Adipose tissue (tissue), 3 donors: Measurements from ENCODE around the gene RSBN1L. TPM values are rescaled to one million over a fixed set of nuclear protein-coding genes. Genes with fewer than 3 reads are reported as not detected.
A peak's percentile ranks its signal among the peaks of the same experiment; 100 is the strongest.
"Not testable (repeated sequence)": the region's sequence is repeated elsewhere in the genome, so short reads cannot be mapped to it uniquely, and the experiment has no call there.

Experiments used
- H3K27ac ChIP-seq: one replicate; pipeline ENCODE4 v1.5.1; 2013; ENCODE audit warnings: low read depth, low read length
- WGBS, 3 donors: extraction: QIAGEN DNeasy Blood & Tissue Kit; methylation state at CpG; one replicate each; pipeline ENCODE4 v1.1.7; 2013; 5-methylcytosine and 5-hydroxymethylcytosine counted together
- polyA plus RNA-seq, 3 donors: library from polyadenylated mRNA; stranded (reverse); fragments of 200-250 nt; gene quantifications; one replicate each; pipeline ENCODE4 v1.2.3, GENCODE V29; 2013
- donor health status: healthy with polysubstance abuse.
- donor health status: Bipolar disorder and iron deficiency.
- donor health status: healthy.

The RSBN1L gene
- polyA plus RNA-seq, result 1 to 10 TPM; 4.1 to 5.5 (median 4.8) TPM

DNA sequence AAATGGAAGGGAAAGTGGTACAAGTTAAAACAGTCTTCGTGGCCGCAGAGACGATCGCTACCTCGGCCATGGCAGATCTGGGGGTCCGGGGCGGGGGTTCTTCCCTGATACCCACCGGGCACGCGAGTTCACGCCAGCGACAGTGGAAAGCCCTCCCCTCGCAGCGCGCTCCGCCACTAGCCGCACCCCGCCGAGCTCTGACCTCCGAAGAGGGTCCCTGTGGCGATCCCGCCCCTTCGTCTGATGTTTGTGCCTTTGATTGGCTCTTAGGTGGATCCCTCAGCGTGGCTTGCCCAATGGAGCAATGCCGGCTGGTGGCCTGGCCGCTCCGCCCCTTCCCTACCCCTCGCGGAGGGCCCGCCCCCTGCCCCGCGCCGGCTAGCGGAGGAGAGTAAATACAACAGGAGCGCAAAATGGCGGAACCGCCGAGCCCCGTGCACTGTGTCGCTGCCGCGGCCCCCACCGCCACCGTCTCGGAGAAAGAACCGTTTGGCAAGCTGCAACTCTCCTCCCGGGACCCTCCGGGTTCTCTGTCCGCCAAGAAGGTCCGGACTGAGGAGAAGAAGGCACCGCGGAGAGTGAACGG is at the start of gene RSBN1L:
Gene RSBN1L (plus strand): TSS at position 403 of the 586 bp plus-strand sequence. CDS start 11 bp downstream, at position 414.
- WGBS, 3 donors, result 0 to 1% (median 1%) methylated on average over 44 to 53 of the region's 53 CpGs
- H3K27ac ChIP-seq, result peak within 1 kb of the TSS; percentile 57

DNA sequence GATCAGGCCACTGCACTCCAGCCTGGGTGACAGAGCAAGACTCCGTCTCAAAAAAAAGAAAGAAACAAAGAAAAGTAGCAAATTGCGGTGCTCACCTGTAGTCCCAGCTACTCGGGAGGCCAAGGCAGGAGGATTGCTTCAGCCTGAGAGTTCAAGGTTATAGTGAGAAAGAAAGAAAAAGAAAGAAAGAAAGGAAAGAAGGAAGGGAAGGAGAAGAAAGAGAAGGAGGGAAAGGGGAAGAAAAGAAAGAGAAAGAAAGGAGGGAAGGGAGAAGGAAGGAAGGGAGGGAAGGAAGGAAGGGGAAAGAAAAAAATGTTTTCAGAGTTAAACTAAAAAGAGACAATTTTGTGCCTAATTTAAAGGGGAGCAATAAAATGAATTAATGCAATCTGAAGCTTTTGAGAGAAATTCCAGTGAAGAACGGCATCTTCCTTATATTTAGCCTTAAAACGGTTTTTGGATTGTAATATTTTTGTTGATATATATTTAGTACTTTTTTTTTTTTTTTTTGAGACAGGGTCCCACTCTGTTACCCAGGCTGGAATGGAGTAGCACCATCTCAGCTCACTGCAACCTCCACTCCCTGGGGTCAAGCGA is 47.4 kb upstream of the RSBN1L start:
- H3K27ac ChIP-seq, result no peak overlapping the region
- WGBS, 3 donors, result 96 to 99% (median 96%) methylated on average over 6 of the region's 6 CpGs

DNA sequence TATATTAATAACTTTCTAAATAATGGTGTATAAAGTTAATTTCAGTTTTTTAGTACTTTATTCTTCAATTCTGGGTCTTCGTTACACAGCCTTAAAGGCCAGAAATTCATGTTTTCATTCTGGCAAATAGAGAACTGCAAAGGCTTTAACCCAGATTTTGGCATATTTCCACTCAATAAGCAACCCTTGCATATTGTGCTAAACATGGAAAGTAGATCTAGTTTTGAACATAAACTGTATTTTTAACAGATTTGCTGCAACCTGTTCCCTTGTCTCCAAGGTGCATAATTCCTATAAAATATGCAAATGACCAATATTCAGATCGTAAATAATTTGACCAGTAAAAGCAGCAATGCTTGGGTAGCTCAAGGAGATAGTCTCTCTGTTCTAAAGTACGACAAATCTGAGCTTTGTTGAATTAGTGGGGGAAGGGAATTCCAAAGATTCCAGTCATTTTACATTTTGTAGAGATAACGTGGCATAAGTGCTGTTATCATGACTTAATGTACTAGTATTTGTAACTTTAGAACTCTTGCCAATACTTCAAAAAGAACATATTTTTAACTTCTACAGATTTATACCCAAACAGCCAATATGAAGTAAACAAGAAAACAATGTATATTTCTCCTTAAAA is 46.4 kb upstream of the RSBN1L start:
- H3K27ac ChIP-seq, result no peak overlapping the region
- 45 to 76% (median 72%) methylated on average over 4 of the region's 4 CpGs for WGBS, 3 donors

DNA sequence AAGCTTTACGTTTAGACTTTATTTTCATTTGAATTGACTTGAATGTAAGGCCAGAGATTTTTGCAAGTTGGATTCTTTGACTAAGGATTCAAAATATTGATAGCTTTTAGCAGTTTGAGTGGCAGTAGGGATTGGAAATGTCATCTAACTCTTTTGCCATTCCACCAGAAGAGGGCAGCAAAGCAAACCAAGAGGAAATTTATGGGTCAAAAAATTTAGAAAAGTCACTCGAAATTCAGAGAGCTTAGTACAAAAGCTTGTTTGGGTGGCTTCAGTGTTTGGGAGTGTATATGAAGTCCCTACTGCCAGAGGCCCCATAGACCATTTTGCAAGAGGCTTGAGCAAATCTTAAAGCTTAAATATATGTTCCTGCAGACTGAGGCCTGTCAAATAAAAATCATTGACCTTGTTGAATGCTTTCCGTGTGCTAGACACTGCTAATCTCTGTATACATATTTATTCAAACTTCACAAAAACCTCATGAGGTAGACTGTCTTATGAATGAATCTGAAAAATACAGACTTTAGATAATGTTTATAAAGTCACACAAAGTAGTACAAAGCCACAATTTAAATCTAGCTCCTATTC is 44.6 kb upstream of the RSBN1L start:
- H3K27ac ChIP-seq, result no peak overlapping the region
- WGBS, 3 donors, result 18 to 52% (median 46%) methylated on average over 3 of the region's 3 CpGs

DNA sequence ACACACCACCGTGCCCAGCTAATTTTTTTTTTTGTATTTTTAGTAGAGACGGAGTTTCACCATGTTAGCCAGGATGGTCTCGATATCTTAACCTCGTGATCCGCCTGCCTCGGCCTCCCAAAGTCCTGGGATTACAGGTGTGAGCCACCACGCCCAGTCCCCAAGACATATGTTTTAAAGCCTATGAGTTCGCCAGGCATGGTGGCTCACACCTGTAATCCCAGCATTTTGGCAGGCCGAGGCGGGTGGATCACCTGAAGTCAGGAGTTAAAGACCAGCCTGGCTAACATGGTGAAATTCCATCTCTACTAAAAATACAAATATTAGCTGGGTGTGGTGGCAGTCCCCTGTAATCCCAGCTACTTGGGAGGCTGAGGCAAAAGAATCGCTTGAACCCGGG is 43.4 kb upstream of the RSBN1L start:
- H3K27ac ChIP-seq, result not testable (repeated sequence)
- WGBS, 3 donors, result 94 to 98% (median 97%) methylated on average over 12 of the region's 12 CpGs

DNA sequence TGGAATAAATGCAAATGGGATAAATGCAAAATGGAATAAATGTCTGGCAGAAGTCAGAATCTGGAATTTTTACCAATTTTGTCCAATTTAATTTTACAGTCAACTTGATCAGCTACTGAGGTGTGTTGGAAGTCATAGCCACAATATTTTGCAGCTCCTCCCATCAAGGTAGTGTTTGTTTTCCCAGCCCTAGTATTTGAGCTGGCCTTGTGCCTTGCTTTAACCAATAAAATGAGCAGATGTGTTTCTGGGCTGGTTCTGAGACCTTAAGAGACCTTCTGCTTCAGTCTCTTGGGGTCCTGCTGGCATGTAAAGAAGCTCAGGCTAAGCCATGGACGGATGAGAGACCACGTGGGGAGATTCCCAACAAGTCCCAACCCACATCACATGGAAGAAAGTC is 42.7 kb upstream of the RSBN1L start:
- 17 to 57% (median 49%) methylated on average over 2 of the region's 2 CpGs for WGBS, 3 donors
- no peak overlapping the region for H3K27ac ChIP-seq

DNA sequence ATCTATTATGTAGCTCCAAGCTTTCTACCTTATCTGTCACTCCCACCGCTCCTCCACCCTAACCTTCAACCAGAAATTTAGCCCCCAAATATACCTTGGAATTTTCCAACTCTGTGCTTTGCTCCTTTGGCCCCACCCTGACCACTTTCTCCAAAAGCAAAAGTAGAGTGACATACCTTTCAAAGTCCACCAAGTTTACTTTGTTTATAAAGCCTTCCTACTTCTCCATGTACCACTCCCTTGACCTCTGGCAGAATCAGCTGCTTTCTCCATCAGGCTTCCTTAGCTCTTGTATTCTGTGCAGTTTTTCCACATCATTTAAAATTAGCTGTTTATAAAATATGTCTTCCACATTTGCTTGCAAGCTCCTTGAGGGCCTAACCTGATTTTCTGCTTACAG is 40.9 kb upstream of the RSBN1L start:
- 50 to 100% (median 100%) methylated on average over 1 of the region's 1 CpG for WGBS, 3 donors
- no peak overlapping the region for H3K27ac ChIP-seq

DNA sequence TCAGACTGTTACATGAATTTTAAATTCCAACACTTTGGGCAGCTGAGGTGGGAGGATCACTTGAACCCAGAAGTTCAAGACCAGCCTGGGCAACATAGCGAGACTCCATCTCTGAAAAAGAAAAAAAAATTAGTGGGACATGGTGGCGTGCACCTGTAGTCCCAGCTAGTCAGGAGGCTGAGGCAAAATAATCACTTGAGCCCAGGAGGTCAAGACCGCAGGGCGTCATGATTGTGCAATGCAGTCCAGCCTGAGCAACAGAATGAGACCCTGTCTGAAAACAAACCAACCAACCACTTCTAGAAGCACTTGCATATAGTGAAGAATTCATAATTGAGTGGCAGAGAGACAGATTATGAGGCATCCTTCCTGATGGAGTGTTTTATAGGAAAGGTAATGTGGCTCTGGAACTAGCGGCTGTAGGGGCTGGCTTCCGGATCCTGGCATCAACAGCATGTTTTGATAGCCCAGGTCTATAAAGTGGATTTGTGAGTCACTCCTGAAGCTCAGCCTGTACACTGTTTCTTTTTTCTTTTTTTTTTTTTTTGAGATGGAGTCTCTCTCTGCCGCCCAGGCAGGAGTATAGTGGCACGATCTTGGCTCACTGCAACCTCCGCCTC is 40.3 kb upstream of the RSBN1L start:
- H3K27ac ChIP-seq, result no peak overlapping the region
- WGBS, 3 donors, result 86 to 97% (median 88%) methylated on average over 9 of the region's 9 CpGs

DNA sequence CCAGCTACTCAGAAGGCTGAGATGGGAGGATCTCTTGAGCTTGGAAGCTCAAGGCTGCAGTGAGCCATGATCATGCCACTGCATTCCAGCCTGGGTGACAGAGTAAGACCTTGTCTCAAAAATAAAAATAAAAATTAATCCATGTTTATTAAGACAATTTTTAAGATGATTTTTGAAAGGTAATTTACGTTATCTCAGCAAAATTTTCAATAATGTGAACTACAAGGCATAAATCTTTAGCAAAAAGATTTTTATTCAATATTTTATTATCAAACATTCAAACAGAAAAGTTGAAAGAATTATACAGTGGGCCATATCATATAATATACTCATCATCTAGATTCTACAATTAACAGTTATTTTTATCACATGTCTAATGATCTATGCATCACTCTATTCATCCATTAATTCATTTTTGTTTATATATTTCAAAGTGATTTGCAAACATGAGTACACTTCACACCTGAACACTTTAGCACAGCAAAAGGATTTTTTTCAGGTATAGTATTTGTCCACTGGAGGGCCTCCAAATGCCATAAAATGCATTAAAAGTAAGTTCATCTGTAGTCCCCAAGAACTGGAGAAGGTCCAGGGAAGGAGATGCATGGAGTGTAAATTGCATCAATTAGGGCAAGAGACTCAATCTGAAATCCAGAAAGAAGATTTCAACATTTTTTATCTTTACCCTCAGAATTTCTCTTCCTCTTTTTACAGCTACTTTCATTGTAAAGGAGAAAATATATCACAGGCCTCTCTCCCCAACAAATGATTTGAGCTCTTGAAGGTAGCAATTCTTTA is 38.6 kb upstream of the RSBN1L start:
- H3K27ac ChIP-seq, result no peak overlapping the region
- WGBS, 3 donors, result 75 to 90% (median 79%) methylated on average over 1 of the region's 1 CpG

DNA sequence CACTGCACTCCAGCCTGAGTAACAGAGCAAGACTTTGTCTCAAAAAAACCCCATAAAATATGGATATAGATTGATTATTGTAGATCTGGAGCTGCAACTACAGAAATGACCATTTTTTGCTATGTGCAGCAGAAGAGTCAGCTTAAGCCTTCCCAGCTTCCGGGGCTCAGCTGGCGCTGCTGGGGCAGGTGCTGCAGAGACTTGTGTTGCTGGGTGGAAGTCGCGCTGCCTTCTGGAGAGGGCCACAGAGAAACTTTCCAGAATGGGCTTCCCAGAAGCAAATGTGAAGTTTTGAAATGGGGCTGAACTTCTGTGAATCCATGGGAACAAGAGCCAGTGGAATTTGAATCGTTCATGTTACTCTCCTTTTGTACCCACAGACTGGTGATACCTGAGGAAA is 37.3 kb upstream of the RSBN1L start:
- WGBS, 3 donors, result 93 to 97% (median 95%) methylated on average over 5 of the region's 5 CpGs
- H3K27ac ChIP-seq, result no peak overlapping the region

DNA sequence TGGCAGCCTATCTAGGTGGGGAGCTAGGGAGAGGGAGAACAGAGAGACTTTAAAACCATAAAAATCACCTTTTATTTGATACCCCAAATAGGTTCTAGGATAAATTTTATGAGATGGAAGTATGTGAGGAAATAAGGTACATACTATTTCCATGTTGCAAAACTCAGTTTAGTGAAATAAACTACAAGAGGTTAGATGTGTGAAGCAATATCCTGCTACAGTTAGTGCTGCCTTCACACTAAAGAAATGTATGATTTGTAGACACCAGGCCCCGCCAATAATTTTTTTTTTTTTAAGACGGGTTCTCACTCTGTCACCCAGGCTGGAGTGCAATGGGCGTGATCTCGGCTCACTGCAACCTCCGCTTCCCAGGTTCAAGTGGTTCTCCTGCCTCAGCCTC is 34.4 kb upstream of the RSBN1L start:
- WGBS, 3 donors, result 65 to 96% (median 78%) methylated on average over 5 of the region's 5 CpGs
- no peak overlapping the region for H3K27ac ChIP-seq

DNA sequence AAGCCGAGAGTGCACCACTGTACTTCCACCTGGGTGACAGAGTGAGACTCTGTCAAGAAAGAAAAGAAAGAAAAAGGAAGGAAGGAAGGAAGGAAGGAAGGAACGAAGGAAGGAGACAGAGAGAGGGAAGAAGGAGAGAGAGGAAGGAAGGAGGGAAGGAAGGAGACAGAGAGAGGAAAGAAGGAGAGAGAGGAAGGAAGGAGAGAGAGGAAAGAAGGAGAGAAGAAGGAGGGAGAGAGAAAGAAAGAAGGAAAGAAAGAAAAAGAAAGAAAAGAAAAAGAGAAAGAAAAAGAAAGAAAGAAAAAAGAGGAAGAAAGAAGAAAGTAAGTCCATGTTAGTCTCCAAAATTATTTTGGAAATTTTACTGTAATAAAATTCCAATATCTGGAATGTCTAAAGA is 33.4 kb upstream of the RSBN1L start:
- no peak overlapping the region for H3K27ac ChIP-seq
- 76 to 89% (median 86%) methylated on average over 2 of the region's 2 CpGs for WGBS, 3 donors

DNA sequence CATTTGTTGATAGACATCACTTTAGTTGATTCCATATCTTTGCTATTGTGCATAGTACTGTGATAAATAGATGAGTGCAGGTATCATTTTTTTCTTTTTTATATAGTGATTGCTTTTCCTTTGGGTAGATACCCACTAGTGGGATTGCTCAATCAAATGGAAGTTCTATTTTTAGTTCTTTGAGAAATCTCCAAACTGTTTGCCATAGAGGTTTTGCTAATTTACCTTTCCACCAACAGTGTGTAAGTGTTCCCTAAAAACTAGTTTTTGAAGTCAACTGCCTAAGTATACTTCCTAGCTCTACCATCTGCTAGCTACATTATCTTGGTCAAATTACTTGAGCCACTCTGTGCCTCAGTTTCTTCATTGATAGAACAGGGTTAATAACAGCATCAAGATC is 31.5 kb upstream of the RSBN1L start:
- H3K27ac ChIP-seq, result no peak overlapping the region

DNA sequence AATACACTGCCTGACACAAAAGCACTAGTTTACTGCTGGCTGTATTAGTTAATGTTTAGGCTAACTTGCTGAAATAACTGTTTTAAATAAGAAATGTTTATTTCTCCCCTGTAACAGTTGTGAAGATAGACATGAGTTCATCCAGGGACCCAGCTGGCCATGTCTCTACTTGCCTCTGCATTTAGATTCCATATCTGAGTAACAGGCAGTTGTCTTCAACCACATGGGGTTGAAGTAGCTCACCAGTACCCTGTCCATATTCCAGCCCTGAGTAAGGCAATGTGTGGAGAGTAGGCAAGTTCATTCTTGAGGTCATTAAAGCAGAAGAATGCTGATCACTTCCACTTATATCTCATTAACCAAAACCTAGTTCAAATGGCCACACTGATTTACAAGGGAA is 31.1 kb upstream of the RSBN1L start:
- H3K27ac ChIP-seq, result no peak overlapping the region

DNA sequence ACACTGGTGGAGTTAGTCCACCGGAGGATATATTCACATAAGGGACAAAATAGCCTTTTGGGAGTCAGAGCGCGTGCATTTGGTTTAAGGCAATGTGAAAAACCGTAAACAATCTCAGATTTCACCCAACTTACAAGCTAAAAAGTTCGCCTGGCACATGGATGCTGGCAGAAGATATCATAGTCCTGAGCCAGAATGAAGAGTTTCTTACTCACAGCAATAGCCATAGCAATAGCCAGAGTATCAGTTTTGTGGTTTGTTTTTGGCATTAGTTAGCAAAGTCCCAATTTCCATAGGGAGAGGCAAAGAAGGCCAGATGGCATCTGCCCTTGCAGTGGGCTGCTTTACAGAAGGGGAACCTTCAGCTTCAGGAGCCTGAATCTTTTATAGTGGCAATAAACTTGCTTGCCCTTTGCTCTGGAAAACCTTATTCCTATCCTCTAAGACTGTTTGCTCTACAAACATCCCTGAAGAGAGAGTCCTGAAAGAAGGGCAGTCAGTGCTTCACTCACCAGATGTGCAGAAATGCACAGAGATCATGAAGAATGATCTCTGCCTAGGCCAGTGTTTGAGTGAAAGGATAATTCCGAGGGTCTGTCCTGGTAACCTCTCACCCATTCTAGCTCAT is 28.7 kb upstream of the RSBN1L start:
- WGBS, 3 donors, result 81 to 89% (median 88%) methylated on average over 6 of the region's 6 CpGs
- H3K27ac ChIP-seq, result no peak overlapping the region

DNA sequence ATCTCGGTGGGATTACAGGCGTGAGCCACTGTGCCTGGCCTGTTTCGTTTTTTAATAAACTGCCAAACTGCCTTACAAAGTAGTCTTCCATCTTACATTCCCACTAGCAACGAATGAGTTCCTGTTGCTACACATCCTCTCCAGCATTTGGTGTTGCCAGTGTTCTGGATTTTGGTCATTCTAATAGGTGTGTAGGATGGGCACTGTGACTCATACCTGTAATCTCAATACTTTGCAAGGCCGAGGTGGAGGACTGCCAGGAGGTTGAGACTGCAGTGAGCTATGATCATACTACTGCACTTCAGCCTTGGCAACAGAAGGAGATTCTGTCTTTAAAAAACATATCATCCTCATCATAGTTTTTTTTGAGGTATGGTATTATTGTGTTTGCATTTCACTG is 21.4 kb upstream of the RSBN1L start:
- H3K27ac ChIP-seq, result no peak overlapping the region
- WGBS, 3 donors, result 63 to 71% (median 71%) methylated on average over 5 of the region's 5 CpGs

DNA sequence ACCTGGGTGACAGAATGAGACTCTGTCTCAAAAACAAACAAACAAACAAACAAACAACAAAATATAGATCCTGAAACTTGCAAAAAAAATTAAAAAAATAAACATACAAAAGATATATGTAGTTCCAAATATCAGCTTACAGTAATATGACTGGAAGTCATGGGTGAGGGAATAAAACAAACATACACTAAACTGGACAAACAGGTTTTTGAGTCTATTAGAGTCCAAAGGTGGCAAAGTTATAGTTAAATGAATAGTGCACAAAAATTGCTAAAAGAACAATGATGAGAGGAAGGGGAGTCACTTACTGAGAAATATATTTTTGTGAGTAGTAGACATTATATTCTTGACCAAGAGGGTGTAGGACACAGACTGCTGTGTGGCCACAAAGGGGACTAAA is 16.7 kb upstream of the RSBN1L start:
- H3K27ac ChIP-seq, result no peak overlapping the region

DNA sequence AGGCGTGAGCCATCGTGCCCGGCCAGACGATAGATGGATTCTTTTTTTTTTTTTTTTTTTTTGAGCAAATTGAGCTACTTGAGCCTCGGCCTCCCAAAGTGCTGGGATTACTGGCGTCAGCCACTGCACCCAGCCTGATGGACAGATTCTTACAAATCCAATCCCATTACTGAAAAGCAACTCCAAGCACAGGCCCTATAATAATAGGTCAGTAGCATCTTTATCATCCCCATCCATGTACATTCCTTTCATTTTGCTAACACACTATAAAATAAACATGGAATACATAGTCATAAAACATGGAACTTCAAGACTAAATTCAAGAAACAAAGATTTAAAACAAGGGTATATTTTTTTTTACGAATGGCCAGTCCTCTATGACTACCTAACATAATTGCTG is 16.0 kb upstream of the RSBN1L start:
- 87 to 97% (median 96%) methylated on average over 3 to 7 of the region's 7 CpGs for WGBS, 3 donors
- H3K27ac ChIP-seq, result no peak overlapping the region
